DOHH2 (cell line): ENCODE results near the gene STK11.

Source experiments
- EZH2phosphoT487 ChIP-seq: fragments of 200-600 bp; sonication (generic); IDR thresholded peaks from 2 replicates; pipeline ENCODE4 v1.6.1; 2017; ENCODE audit warnings: borderline replicate concordance, mild to moderate bottlenecking, antibody characterized with exemption, low read length, moderate library complexity, mixed read lengths
- TF ChIP-seq, protein P1 (sequence below): fragments of 200-600 bp; sonication (generic); IDR thresholded peaks from one replicate; pipeline ENCODE4 v1.5.1; 2014; ENCODE audit warnings: antibody characterized with exemption, mild to moderate bottlenecking, low read depth, low read length; ENCODE audit not compliant: poor library complexity, severe bottlenecking

DNA sequence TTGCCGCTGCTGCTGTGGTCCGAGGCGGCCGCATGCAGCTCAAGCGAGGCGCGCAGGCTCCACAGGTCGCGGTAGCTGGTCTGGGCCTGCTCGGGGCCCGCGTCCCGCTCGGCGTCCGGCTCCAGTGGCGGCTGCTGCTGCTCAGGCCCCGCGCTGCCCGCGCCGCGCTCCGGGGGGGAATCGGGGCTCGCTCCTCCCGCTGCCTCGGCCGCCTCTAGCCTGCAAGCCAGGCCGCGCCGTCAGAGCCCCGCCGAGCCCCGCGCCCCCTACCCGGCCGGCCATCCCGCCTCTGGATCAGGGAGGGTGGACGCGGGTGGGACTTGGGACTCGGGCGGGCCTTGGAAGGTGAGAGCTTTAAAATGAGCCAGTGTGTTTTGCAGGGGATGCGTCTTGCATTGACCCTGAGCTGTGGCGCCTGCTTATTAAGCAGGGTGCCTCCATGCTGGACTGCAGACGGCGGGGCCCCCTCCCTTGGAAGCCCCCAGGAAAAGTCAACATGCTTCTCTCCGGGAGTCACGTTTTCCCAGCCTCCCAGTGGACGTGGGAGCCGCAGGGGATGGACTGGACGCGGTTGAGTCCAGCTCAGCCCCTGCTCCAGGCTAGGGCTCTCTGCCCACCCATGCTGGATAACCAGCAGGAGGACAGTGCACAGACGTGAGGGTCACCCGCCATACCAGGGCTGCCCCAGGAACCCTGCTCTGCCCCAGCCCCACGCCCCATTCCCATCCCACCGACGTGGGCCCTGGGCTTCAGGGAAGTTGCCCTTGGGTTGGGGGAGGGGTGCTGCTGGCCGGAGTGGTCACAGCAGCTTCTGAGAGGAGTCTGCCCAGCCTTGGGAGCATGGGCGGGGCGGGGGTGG, 24.6 kb downstream of the STK11 start:
- TF ChIP-seq, protein P1, sequence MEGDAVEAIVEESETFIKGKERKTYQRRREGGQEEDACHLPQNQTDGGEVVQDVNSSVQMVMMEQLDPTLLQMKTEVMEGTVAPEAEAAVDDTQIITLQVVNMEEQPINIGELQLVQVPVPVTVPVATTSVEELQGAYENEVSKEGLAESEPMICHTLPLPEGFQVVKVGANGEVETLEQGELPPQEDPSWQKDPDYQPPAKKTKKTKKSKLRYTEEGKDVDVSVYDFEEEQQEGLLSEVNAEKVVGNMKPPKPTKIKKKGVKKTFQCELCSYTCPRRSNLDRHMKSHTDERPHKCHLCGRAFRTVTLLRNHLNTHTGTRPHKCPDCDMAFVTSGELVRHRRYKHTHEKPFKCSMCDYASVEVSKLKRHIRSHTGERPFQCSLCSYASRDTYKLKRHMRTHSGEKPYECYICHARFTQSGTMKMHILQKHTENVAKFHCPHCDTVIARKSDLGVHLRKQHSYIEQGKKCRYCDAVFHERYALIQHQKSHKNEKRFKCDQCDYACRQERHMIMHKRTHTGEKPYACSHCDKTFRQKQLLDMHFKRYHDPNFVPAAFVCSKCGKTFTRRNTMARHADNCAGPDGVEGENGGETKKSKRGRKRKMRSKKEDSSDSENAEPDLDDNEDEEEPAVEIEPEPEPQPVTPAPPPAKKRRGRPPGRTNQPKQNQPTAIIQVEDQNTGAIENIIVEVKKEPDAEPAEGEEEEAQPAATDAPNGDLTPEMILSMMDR = no peak
- TF ChIP-seq EZH2phosphoT487 = no peak
